G401 (cell line): ENCODE measurements around the gene KLF9. TPM values are rescaled to one million over a fixed set of nuclear protein-coding genes. Genes with fewer than 3 reads are reported as not detected.
"Not testable (repeated sequence)": the region's sequence is repeated elsewhere in the genome, so short reads cannot be mapped to it uniquely, and the experiment has no call there.

Source experiments
- DNase-seq: peaks from one replicate; pipeline ENCODE4 v3.0.0-alpha.2; 2015; ENCODE audit warnings: low spot score
- in situ Hi-C: cut with HindIII; loops from 2 replicates; pipeline ENCODE4 v1.10.0; 2016; ENCODE audit warnings: low sequenced_read_pairs, mixed read lengths
- total RNA-seq: library from RNA; depleted of rRNA; stranded (reverse); fragments of >200 nt; shearing (Covaris generic); gene quantifications from 2 replicates; pipeline ENCODE4 v1.2.3, GENCODE V29; 2014

Gene KLF9
- total RNA-seq, 1 experiment from 2014 or later: 12.3 TPM

- no peak for DNase-seq
Observed at GRCh38 chr9:70409280-70409679, 5.2 kb downstream of the KLF9 start.

GRCh38 chr9:70408393-70409040 lies 5.9 kb downstream of the KLF9 start:
- DNase-seq: peak; percentile 22
- in situ Hi-C loops: no loop called here

More at GRCh38 chr9:70409280-70409679, 5.2 kb downstream of the KLF9 start:
- in situ Hi-C loops: no loop called here

- in situ Hi-C loops: no loop called here
- DNase-seq: peak; percentile 38
Observed at GRCh38 chr9:70407081-70407503, 7.4 kb downstream of the KLF9 start.

GRCh38 chr9:70406434-70406862 lies 8.0 kb downstream of the KLF9 start:
- in situ Hi-C loops: no loop called here
- peak; percentile 42 for DNase-seq

GRCh38 chr9:70405808-70406433 lies 8.5 kb downstream of the KLF9 start:
- DNase-seq: peak; percentile 40
- in situ Hi-C loops: no loop called here

GRCh38 chr9:70404261-70404660 lies 10.2 kb downstream of the KLF9 start:
- in situ Hi-C loops: no loop called here
- DNase-seq: no peak

- in situ Hi-C loops: no loop called here
- DNase-seq: peak; percentile 35
Observed at GRCh38 chr9:70403618-70404025, 10.8 kb downstream of the KLF9 start.

- DNase-seq: no peak
- in situ Hi-C loops: no loop called here
Observed at GRCh38 chr9:70403166-70403565, 11.3 kb downstream of the KLF9 start.

- no peak for DNase-seq
- in situ Hi-C loops: no loop called here
Observed at GRCh38 chr9:70402213-70402612, 12.2 kb downstream of the KLF9 start.

GRCh38 chr9:70401241-70401640 lies 13.2 kb downstream of the KLF9 start:
- in situ Hi-C loops, DNase-seq: not testable (repeated sequence)

- in situ Hi-C loops: no loop called here
- DNase-seq: no peak
Observed at GRCh38 chr9:70400107-70400892, 14.2 kb downstream of the KLF9 start.

- in situ Hi-C loops: no loop called here
- no peak for DNase-seq
Observed at GRCh38 chr9:70399141-70399540, 15.3 kb downstream of the KLF9 start.

- DNase-seq: peak; percentile 48
- in situ Hi-C loops: no loop called here
Observed at GRCh38 chr9:70398145-70398556, 16.3 kb downstream of the KLF9 start.

- no peak for DNase-seq
- in situ Hi-C loops: no loop called here
Observed at GRCh38 chr9:70395652-70396051, 18.8 kb downstream of the KLF9 start.

- DNase-seq: no peak
- in situ Hi-C loops: no loop called here
Observed at GRCh38 chr9:70392850-70393249, 21.6 kb downstream of the KLF9 start.

- DNase-seq: peak; percentile 71
- in situ Hi-C loops: no loop called here
Observed at GRCh38 chr9:70392189-70392588, 22.3 kb downstream of the KLF9 start.

GRCh38 chr9:70390933-70391341 lies 23.5 kb downstream of the KLF9 start:
- peak; percentile 43 for DNase-seq
- in situ Hi-C loops: no loop called here

GRCh38 chr9:70389621-70390266 lies 24.7 kb downstream of the KLF9 start:
- peak; percentile 60 for DNase-seq
- in situ Hi-C loops: no loop called here

GRCh38 chr9:70389188-70389587 lies 25.3 kb downstream of the KLF9 start:
- DNase-seq: no peak
- in situ Hi-C loops: no loop called here

GRCh38 chr9:70387663-70388062 lies 26.8 kb downstream of the KLF9 start:
- in situ Hi-C loops: no loop called here
- no peak for DNase-seq
